ENCODE measurements around the gene PARVB.

PARVB gene

DNA sequence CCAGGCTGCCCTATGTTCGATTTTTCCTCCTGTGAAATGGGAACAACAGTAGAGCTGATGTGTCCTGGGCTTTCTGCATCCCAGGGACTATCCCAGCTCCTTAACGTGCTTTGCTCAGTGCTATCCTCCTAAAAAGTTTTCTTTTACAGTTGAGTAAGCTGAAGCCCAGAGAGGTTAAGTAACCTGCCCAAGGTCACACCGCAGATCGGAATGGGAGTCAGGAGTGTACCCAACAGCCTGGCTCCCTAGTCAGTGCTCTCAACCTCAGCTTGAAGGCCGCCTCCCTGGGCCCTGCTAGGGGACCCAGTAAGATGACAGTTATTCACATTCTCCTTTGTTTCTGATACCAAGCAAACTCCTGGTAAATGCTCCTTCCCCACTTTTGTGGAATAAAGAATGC is 45.9 kb downstream of the PARVB start:
- TF ChIP-seq, protein P1, sequence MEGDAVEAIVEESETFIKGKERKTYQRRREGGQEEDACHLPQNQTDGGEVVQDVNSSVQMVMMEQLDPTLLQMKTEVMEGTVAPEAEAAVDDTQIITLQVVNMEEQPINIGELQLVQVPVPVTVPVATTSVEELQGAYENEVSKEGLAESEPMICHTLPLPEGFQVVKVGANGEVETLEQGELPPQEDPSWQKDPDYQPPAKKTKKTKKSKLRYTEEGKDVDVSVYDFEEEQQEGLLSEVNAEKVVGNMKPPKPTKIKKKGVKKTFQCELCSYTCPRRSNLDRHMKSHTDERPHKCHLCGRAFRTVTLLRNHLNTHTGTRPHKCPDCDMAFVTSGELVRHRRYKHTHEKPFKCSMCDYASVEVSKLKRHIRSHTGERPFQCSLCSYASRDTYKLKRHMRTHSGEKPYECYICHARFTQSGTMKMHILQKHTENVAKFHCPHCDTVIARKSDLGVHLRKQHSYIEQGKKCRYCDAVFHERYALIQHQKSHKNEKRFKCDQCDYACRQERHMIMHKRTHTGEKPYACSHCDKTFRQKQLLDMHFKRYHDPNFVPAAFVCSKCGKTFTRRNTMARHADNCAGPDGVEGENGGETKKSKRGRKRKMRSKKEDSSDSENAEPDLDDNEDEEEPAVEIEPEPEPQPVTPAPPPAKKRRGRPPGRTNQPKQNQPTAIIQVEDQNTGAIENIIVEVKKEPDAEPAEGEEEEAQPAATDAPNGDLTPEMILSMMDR (IDR thresholded peaks at IDR 0.05; ENCODE audit: insufficient read depth, low read length, missing control alignments) = no peak
- ChIA-PET POLR2A (interaction anchor here (0.6 kb wide), 1 partner anchor 66 kb away, joined by 3 read pairs; no protein-coding TSS in a partner anchor), CTCF (interaction anchor here (1.2 to 8.3 kb wide), 5 partner anchors 9 to 555 kb away, joined by 3 to 64 read pairs (median 6); no protein-coding TSS in a partner anchor)
- no peak for DNase-seq (ENCODE audit: low read depth, low spot score)
- H3K4me3 ChIP-seq (ENCODE audit: low read depth, low read length) = no peak overlapping the region

DNA sequence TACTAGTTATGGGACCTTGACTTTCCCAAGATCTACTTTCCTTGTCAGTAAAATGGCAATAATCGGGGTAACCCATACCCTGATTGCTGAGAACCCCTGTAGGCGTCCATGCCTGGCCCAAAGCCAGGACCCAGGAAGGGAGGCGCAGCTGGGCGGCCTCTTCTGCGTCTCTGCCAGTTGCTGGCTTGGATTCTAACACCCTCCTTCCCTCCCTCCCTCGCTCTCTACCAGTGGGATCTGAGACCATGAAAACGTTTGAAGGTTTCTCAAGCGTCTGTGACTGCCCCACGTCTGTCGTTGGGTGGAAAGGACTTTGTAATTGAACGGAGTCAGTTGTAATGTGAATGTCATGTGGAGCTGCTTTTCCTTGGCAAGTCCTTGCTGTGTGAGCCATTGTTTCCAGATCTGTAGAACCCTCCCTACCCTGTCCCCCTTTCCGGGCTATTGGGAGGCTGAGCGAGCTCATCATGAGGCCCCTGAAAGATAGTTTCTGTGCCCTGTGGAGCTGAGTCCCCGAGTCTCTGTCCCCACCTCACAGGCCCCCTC is 47.8 kb downstream of the PARVB start:
- DNase-seq (ENCODE audit: low read depth, low spot score) = no peak
- H3K4me3 ChIP-seq (ENCODE audit: low read depth, low read length) = no peak overlapping the region
- TF ChIP-seq, protein P1 (IDR thresholded peaks at IDR 0.05; ENCODE audit: insufficient read depth, low read length, missing control alignments) = no peak
- ChIA-PET CTCF (interaction anchor here (0.8 to 8.3 kb wide), 3 partner anchors 11 to 89 kb away, joined by 3 to 64 read pairs (median 30); no protein-coding TSS in a partner anchor), POLR2A (no interaction called here)

GRCh38 chr22:44074337-44074984 is 50.4 kb downstream of the PARVB start:
- POLR2A ChIA-PET = no interaction called here
- H3K4me3 ChIP-seq (ENCODE audit: low read depth, low read length) = no peak overlapping the region
- CTCF ChIA-PET = interaction anchor here (0.8 to 8.3 kb wide), 2 partner anchors 8 to 12 kb away, joined by 3 to 64 read pairs; no protein-coding TSS in a partner anchor
- TF ChIP-seq, protein P1 (IDR thresholded peaks at IDR 0.05; ENCODE audit: insufficient read depth, low read length, missing control alignments) = no peak
- DNase-seq (ENCODE audit: low read depth, low spot score) = no peak

DNA sequence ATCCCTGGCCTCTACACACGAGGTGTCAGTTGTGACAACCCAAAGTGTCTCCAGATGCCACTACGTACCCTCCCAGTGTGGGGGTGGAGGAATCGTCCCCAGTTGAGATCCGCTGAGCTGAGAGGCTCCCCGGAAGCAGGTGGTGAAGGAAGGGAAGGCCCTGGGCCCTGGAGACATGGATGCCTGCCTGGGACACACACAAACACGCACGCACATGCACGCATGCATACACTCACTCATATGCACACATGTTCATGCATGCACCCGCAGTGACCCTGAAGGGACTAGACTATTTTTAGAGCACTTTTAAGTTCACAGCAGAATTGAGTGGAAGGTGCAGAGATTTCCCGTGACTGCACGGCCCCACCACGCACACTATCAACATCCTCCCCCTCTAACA is 50.9 kb downstream of the PARVB start:
- TF ChIP-seq, protein P1 (IDR thresholded peaks at IDR 0.05; ENCODE audit: insufficient read depth, low read length, missing control alignments) = no peak
- DNase-seq (ENCODE audit: low read depth, low spot score) = no peak
- no peak overlapping the region for H3K4me3 ChIP-seq (ENCODE audit: low read depth, low read length)
- POLR2A ChIA-PET = no interaction called here
- CTCF ChIA-PET = interaction anchor here (0.8 to 3.3 kb wide), 2 partner anchors 11 to 82 kb away, joined by 3 to 11 read pairs; no protein-coding TSS in a partner anchor

DNA sequence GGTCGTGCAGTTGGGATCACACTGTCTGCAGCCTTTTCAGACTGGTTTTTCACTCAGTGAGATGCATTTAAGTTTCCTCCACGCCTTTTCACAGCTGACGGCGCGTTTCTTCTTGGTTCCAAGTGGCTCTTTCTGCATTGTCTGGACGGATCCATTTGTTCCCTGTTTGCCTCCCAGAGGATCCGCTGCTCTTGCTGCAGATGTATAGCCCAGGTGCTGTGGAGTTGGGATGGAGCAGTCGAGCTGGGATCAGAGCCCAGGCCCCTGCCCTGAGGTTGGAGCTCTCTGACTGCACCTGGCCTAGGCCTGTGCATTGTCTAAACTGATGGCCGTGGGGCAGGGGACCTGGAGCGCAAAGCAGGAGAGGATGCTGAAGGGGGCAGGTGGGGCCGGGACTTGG is 51.6 kb downstream of the PARVB start:
- CTCF ChIA-PET = interaction anchor here (0.7 to 3.3 kb wide), 2 partner anchors 10 to 82 kb away, joined by 4 to 11 read pairs; no protein-coding TSS in a partner anchor
- no peak overlapping the region for H3K4me3 ChIP-seq (ENCODE audit: low read depth, low read length)
- TF ChIP-seq, protein P1 (IDR thresholded peaks at IDR 0.05; ENCODE audit: insufficient read depth, low read length, missing control alignments) = no peak
- no peak for DNase-seq (ENCODE audit: low read depth, low spot score)
- POLR2A ChIA-PET = no interaction called here

GRCh38 chr22:44076825-44077224 is 52.7 kb downstream of the PARVB start:
- ChIA-PET POLR2A (no interaction called here), CTCF (interaction anchor here (1.3 to 3.3 kb wide), 2 partner anchors 19 to 84 kb away, joined by 3 to 11 read pairs; no protein-coding TSS in a partner anchor)
- TF ChIP-seq, protein P1 (IDR thresholded peaks at IDR 0.05; ENCODE audit: insufficient read depth, low read length, missing control alignments) = no peak
- H3K4me3 ChIP-seq (ENCODE audit: low read depth, low read length) = no peak overlapping the region
- DNase-seq (ENCODE audit: low read depth, low spot score) = no peak
